HCT116 (cell line): ENCODE data around the gene MIA2. TPM values are rescaled to one million over a fixed set of nuclear protein-coding genes. Genes with fewer than 3 reads are reported as not detected.

Experiments
- ATAC-seq: fragments of 200-7000 bp; cut with Tn5 transposase; 2 replicates; pipeline ENCODE4 v1.9.1; 2020; ENCODE audit warnings: mild to moderate bottlenecking, moderate library complexity
- BruUV-seq: library from RNA; stranded (reverse); fragments of 400-500 nt; replicated peaks from 2 replicates; lab custom pipeline; 2021; lab: Mats Ljungman, UMichigan
- CTCF ChIA-PET: fragments of 300-600 bp; sonication (Branson Sonifier 250); formaldehyde crosslinking; loops from one replicate; lab custom pipeline; 2021; ENCODE audit warnings: antibody characterized with exemption; lab: Charles Lee
- POLR2A ChIA-PET: fragments of 300-600, 350-600 bp; sonication (Branson Sonifier 250); formaldehyde crosslinking; loops from one replicate; lab custom pipeline; 2021; ENCODE audit warnings: antibody characterized with exemption; lab: Charles Lee
- RAD21 ChIA-PET, 2 experiments: fragments of 300-600 bp; sonication (Branson Sonifier 250); formaldehyde crosslinking; loops; one replicate each; lab custom pipeline; 2023; ENCODE audit warnings: low total read pairs in 2 of 2; ENCODE audit not compliant: uncharacterized antibody in 2 of 2, unreplicated experiment in 2 of 2, low non-redundant PET in 1 of 2; lab: Charles Lee
- DNase-seq: peaks from one replicate; pipeline ENCODE4 v3.0.0-alpha.2; 2010; ENCODE audit warnings: low read depth, low spot score
- H2AFZ ChIP-seq: fragments of 200-600 bp; shearing (Covaris generic), sonication (generic); 2 replicates; pipeline ENCODE4 v1.6.1; 2017; ENCODE audit warnings: low read depth, mixed run types, mixed read lengths, antibody characterized with exemption, low read length; ENCODE audit not compliant: poor library complexity, severe bottlenecking
- H3K27ac ChIP-seq: 2 replicates; pipeline ENCODE4 v1.5.1; 2012; ENCODE audit warnings: low read depth, low read length
- H3K27me3 ChIP-seq: fragments of 200-600 bp; sonication (generic); 2 replicates; pipeline ENCODE4 v1.6.1; 2016; ENCODE audit warnings: mixed run types, low read length, mixed read lengths; ENCODE audit not compliant: insufficient read depth
- H3K36me3 ChIP-seq, 2 experiments: fragments of 200-500 bp in 1 of 2; fragments of 200-600 bp in 1 of 2; sonication (Bioruptor generic) in 1 of 2; sonication (generic) in 1 of 2; 2 replicates each; pipeline versions ENCODE4 v1.5.1 to v1.6.1; 2014 to 2016; ENCODE audit warnings: low read length in 2 of 2, inconsistent platforms in 1 of 2, mixed read lengths in 1 of 2, mixed run types in 1 of 2; ENCODE audit not compliant: insufficient read depth in 2 of 2, control insufficient read depth in 1 of 2
- H3K4me1 ChIP-seq, 2 experiments: fragments of 200-600 bp in 1 of 2; sonication (generic) in 1 of 2; 2 replicates each; pipeline versions ENCODE4 v1.5.1 to v1.6.1; 2012 to 2017; ENCODE audit warnings: low read length in 2 of 2, inconsistent platforms in 1 of 2, mild to moderate bottlenecking in 1 of 2, mixed read lengths in 1 of 2, mixed run types in 1 of 2, moderate library complexity in 1 of 2; ENCODE audit not compliant: insufficient read depth in 2 of 2, control insufficient read depth in 1 of 2
- H3K4me2 ChIP-seq: fragments of 200-600 bp; sonication (generic); 2 replicates; pipeline ENCODE4 v1.6.1; 2017; ENCODE audit warnings: mixed run types, low read length, mixed read lengths
- H3K4me3 ChIP-seq, 2 experiments: fragments of 200-600 bp in 1 of 2; sonication (generic) in 1 of 2; replicated peaks in 1 of 2; 2 replicates each; pipeline ENCODE4 v1.5.1; 2011 to 2016; ENCODE audit warnings: low read length in 2 of 2, control low read depth in 1 of 2, low read depth in 1 of 2, mild to moderate bottlenecking in 1 of 2, mixed read lengths in 1 of 2, mixed run types in 1 of 2
- H3K79me2 ChIP-seq: fragments of 200-600 bp; sonication (generic); 2 replicates; pipeline ENCODE4 v1.6.1; 2017; ENCODE audit warnings: mild to moderate bottlenecking, mixed run types, low read length, moderate library complexity, mixed read lengths; ENCODE audit not compliant: insufficient read depth
- H3K9ac ChIP-seq: fragments of 200-600 bp; sonication (generic); 2 replicates; pipeline ENCODE4 v1.6.1; 2016; ENCODE audit warnings: low read length, mixed read lengths
- H3K9me2 ChIP-seq: fragments of 200-600 bp; sonication (generic), shearing (Covaris generic); 2 replicates; pipeline ENCODE4 v1.6.1; 2017; ENCODE audit warnings: mixed run types, mild to moderate bottlenecking, moderate library complexity; ENCODE audit not compliant: insufficient read depth
- H3K9me3 ChIP-seq, 2 experiments: fragments of 200-500 bp in 1 of 2; fragments of 200-600 bp in 1 of 2; sonication (Bioruptor generic) in 1 of 2; sonication (generic) in 1 of 2; 2 replicates each; pipeline ENCODE4 v1.6.1; 2014 to 2017; ENCODE audit warnings: low read length in 2 of 2, mixed read lengths in 2 of 2, inconsistent platforms in 1 of 2, low read depth in 1 of 2, mild to moderate bottlenecking in 1 of 2, mixed run types in 1 of 2, moderate library complexity in 1 of 2; ENCODE audit not compliant: control insufficient read depth in 1 of 2, insufficient read depth in 1 of 2
- H4K20me1 ChIP-seq: fragments of 200-600 bp; sonication (generic), shearing (Covaris generic); 2 replicates; pipeline ENCODE4 v1.6.1; 2017; ENCODE audit warnings: mixed run types, mild to moderate bottlenecking, moderate library complexity; ENCODE audit not compliant: insufficient read depth
- ATF3 ChIP-seq: IDR thresholded peaks from 2 replicates; pipeline ENCODE4 v1.6.1; 2012
- CBX3 ChIP-seq: IDR thresholded peaks from 2 replicates; pipeline ENCODE4 v1.6.1; 2012; ENCODE audit warnings: low read depth
- CEBPB ChIP-seq: IDR thresholded peaks from 2 replicates; pipeline ENCODE4 v1.6.1; 2012; ENCODE audit warnings: low read depth
- CTCF ChIP-seq, 3 experiments: fragments of 200-600 bp in 1 of 3; sonication (generic) in 1 of 3; IDR thresholded peaks in 2 of 3; conservative IDR thresholded peaks in 1 of 3; 2 replicates each; pipeline ENCODE4 v1.5.1; 2012 to 2017; ENCODE audit warnings: low read depth in 2 of 3, low read length in 2 of 3, antibody characterized with exemption in 1 of 3, borderline replicate concordance in 1 of 3, control low read depth in 1 of 3, mild to moderate bottlenecking in 1 of 3, mixed read lengths in 1 of 3, mixed run types in 1 of 3, moderate library complexity in 1 of 3; ENCODE audit not compliant: insufficient read depth in 1 of 3
- EZH2 ChIP-seq: fragments of 200-600 bp; sonication (generic); IDR thresholded peaks from 2 replicates; pipeline ENCODE4 v1.6.1; 2017; ENCODE audit warnings: antibody characterized with exemption, mixed run types
- MAX ChIP-seq: IDR thresholded peaks from 2 replicates; pipeline ENCODE4 v1.6.1; 2012
- POLR2A ChIP-seq: IDR thresholded peaks from 2 replicates; pipeline ENCODE4 v1.7.0; 2011; ENCODE audit warnings: borderline replicate concordance; ENCODE audit not compliant: insufficient read depth, insufficient read length; ENCODE audit errors: extremely low read depth
- POLR2AphosphoS5 ChIP-seq: IDR thresholded peaks from 2 replicates; pipeline ENCODE4 v1.6.1; 2011; ENCODE audit warnings: mild to moderate bottlenecking, low read depth, low read length, moderate library complexity
- REST ChIP-seq: IDR thresholded peaks from 2 replicates; pipeline ENCODE4 v1.6.1; 2012; ENCODE audit warnings: low read depth
- TCF7L2 ChIP-seq: IDR thresholded peaks from 2 replicates; pipeline ENCODE4 v1.7.0; 2011; ENCODE audit warnings: borderline replicate concordance, inconsistent platforms; ENCODE audit not compliant: insufficient read depth, insufficient read length; ENCODE audit errors: extremely low read depth
- ZBTB33 ChIP-seq: IDR thresholded peaks from 2 replicates; pipeline ENCODE4 v1.6.1; 2011; ENCODE audit warnings: mild to moderate bottlenecking, low read length, moderate library complexity; ENCODE audit not compliant: insufficient replicate concordance; ENCODE audit errors: extremely low read depth
- ZNF274 ChIP-seq: fragments of 200-500 bp; sonication (Bioruptor generic); IDR thresholded peaks from 2 replicates; pipeline ENCODE4 v1.6.1; 2014; ENCODE audit warnings: mild to moderate bottlenecking, low read depth, low read length, inconsistent platforms
- intact Hi-C: fragments of 100-400 bp; cut with micrococcal nuclease; formaldehyde crosslinking; loops from 2 replicates; pipeline ENCODE4 v1.10.0; 2022
- total RNA-seq: library from RNA; stranded (reverse); gene quantifications from one replicate; pipeline ENCODE4 v1.2.1, GENCODE V29; 2021; ENCODE audit not compliant: unreplicated experiment

Gene MIA2
- total RNA-seq, 1 experiment from 2014 or later = 31.1 TPM

- Histone ChIP-seq H2AFZ (no peak overlapping the region), H3K36me3 (peaks cover 33 to 37% of the 10 kb centered on the region in 2 experiments), H3K79me2 (peaks cover 18% of the 10 kb centered on the region), H3K4me3 (no peak overlapping the region), H3K9me3 (no peaks in the 10 kb centered on the region), H4K20me1 (peaks cover 20% of the 10 kb centered on the region; the same call in 1 of the 2 replicates), H3K27me3 (no peaks in the 10 kb centered on the region), H3K4me2 (no peak overlapping the region), H3K9ac (no peak overlapping the region), H3K27ac (no peak overlapping the region), H3K4me1 (peaks cover 0 to 10% of the 10 kb centered on the region in 2 experiments; a peak in 3 of 4 replicates), H3K9me2 (no peaks in the 10 kb centered on the region)
- ChIA-PET RAD21 (no interaction called here), POLR2A (interaction anchor here (0.9 to 2.2 kb wide), 6 partner anchors 8 to 82 kb away, joined by 3 to 6 read pairs (median 3); partner anchors contain the start of genes PNN and TRAPPC6B), CTCF (interaction anchor here (0.7 kb wide), 1 partner anchor 122 kb away, joined by 3 read pairs; no protein-coding TSS in a partner anchor)
- intact Hi-C loops = no loop called here
- 0 out of 2 replicates have a peak, but pooled peaks have one; percentile 12 for ATAC-seq
- no TSS peak for BruUV-seq
- TF ChIP-seq POLR2A = no peak
- TF ChIP-seq ZNF274 = no peak
- no peak for TF ChIP-seq EZH2
- no peak for TF ChIP-seq TCF7L2
- TF ChIP-seq MAX = no peak
- no peak for TF ChIP-seq REST
- TF ChIP-seq POLR2AphosphoS5 = no peak
- TF ChIP-seq ATF3 = no peak
- TF ChIP-seq CEBPB = no peak
- TF ChIP-seq CTCF (IDR thresholded peaks at IDR 0.05 in 2 of 3, conservative IDR thresholded peaks at IDR 0.05 in 1 of 3; ENCODE audit: borderline replicate concordance in 1 of 3, insufficient read depth in 1 of 3, low read depth in 2 of 3, low read length in 2 of 3) = no peak
- no peak for TF ChIP-seq CBX3
- TF ChIP-seq ZBTB33 = no peak
- no peak for DNase-seq
Observed at GRCh38 chr14:39185256-39186049, 48.3 kb upstream of the MIA2 start.
